ENCODE results near the gene DGKE.

DGKE gene

GRCh38 chr17:56831369-56832095 is 2.4 kb upstream of the DGKE start:
- H3K27me3 ChIP-seq (ENCODE audit: control insufficient read depth in 3 of 3, insufficient read depth in 3 of 3, low read depth in 1 of 3, low read length in 3 of 3) = peaks cover 0 to 15% (median 0%) of the 10 kb centered on the region in 3 experiments
- no peak overlapping the region for H2AK5ac ChIP-seq (ENCODE audit: low read depth, low read length)
- WGBS, 2 donors (ENCODE audit: extremely low coverage in 2 of 2, insufficient read length in 2 of 2, insufficient replicate concordance in 1 of 2) = no CpG with 5 or more reads among the region's 16 CpGs
- H3K36me3 ChIP-seq (replicated peaks in 1 of 2; ENCODE audit: control insufficient read depth in 2 of 2, insufficient read depth in 2 of 2, low read length in 2 of 2) = peaks cover 0 to 6% of the 10 kb centered on the region in 2 donors
- no peak overlapping the region for H2BK12ac ChIP-seq (ENCODE audit: low read length)
- no peak overlapping the region for H3K14ac ChIP-seq (ENCODE audit: low read length)
- H3K27ac ChIP-seq (replicated peaks; ENCODE audit: low read length) = no peak overlapping the region
- peaks cover 0 to 8% of the 10 kb centered on the region in 2 donors for H3K9me3 ChIP-seq (replicated peaks in 1 of 2; ENCODE audit: control insufficient read depth in 2 of 2, insufficient read depth in 1 of 2, low read depth in 1 of 2, low read length in 2 of 2)
- H3K4me1 ChIP-seq (ENCODE audit: control insufficient read depth in 2 of 2, insufficient read depth in 1 of 2, low read depth in 1 of 2, low read length in 2 of 2) = peaks cover 3 to 8% of the 10 kb centered on the region in 2 donors
- no peak overlapping the region for H4K8ac ChIP-seq (ENCODE audit: low read depth, low read length)
- no peak overlapping the region for H3K23ac ChIP-seq (ENCODE audit: low read depth, low read length, poor library complexity)
- peaks cover 3% of the 10 kb centered on the region for H3K79me1 ChIP-seq (ENCODE audit: low read depth, low read length)
- no peak overlapping the region for H3K4me2 ChIP-seq (ENCODE audit: insufficient read depth, low read length, poor library complexity, severe bottlenecking)
- no peak overlapping the region for H3K18ac ChIP-seq (ENCODE audit: low read length)
- no peak overlapping the region for H3K9ac ChIP-seq (ENCODE audit: low read depth, low read length, poor library complexity)
- no peak overlapping the region for H2BK120ac ChIP-seq (ENCODE audit: low read depth, low read length)
- no peak for DNase-seq (ENCODE audit: low spot score)
- H2BK15ac ChIP-seq (ENCODE audit: low read length) = no peak overlapping the region
- no peak overlapping the region for H2BK5ac ChIP-seq (ENCODE audit: low read length)
- H2AFZ ChIP-seq (ENCODE audit: low read length) = no peak overlapping the region
- H4K91ac ChIP-seq (ENCODE audit: low read depth, low read length, poor library complexity) = no peak overlapping the region
- no peak overlapping the region for H3K4me3 ChIP-seq (ENCODE audit: low read length in 2 of 2)
- H3K4ac ChIP-seq (ENCODE audit: low read length) = no peak overlapping the region

GRCh38 chr17:56832446-56832845 is 1.5 kb upstream of the DGKE start:
- Histone ChIP-seq H3K9me3 (replicated peaks in 1 of 2; ENCODE audit: control insufficient read depth in 2 of 2, insufficient read depth in 1 of 2, low read depth in 1 of 2, low read length in 2 of 2) (peaks cover 0 to 8% of the 10 kb centered on the region in 2 donors), H2AK5ac (ENCODE audit: low read depth, low read length) (no peak overlapping the region), H3K4me3 (ENCODE audit: low read length in 2 of 2) (peak overlapping the region in 1 of 2 donors; percentile 74), H2AFZ (ENCODE audit: low read length) (no peak overlapping the region), H2BK5ac (ENCODE audit: low read length) (no peak overlapping the region), H3K18ac (ENCODE audit: low read length) (no peak overlapping the region), H3K79me1 (ENCODE audit: low read depth, low read length) (peaks cover 3% of the 10 kb centered on the region), H3K27me3 (ENCODE audit: control insufficient read depth in 3 of 3, insufficient read depth in 3 of 3, low read depth in 1 of 3, low read length in 3 of 3) (peaks cover 0 to 15% (median 0%) of the 10 kb centered on the region in 3 experiments), H4K8ac (ENCODE audit: low read depth, low read length) (no peak overlapping the region), H2BK120ac (ENCODE audit: low read depth, low read length) (no peak overlapping the region), H3K4me1 (ENCODE audit: control insufficient read depth in 2 of 2, insufficient read depth in 1 of 2, low read depth in 1 of 2, low read length in 2 of 2) (peaks cover 3 to 8% of the 10 kb centered on the region in 2 donors), H3K14ac (ENCODE audit: low read length) (no peak overlapping the region), H4K91ac (ENCODE audit: low read depth, low read length, poor library complexity) (no peak overlapping the region), H2BK15ac (ENCODE audit: low read length) (no peak overlapping the region), H3K23ac (ENCODE audit: low read depth, low read length, poor library complexity) (no peak overlapping the region), H3K4me2 (ENCODE audit: insufficient read depth, low read length, poor library complexity, severe bottlenecking) (no peak overlapping the region), H3K27ac (replicated peaks; ENCODE audit: low read length) (no peak overlapping the region), H3K36me3 (replicated peaks in 1 of 2; ENCODE audit: control insufficient read depth in 2 of 2, insufficient read depth in 2 of 2, low read length in 2 of 2) (peaks cover 0 to 6% of the 10 kb centered on the region in 2 donors), H3K4ac (ENCODE audit: low read length) (no peak overlapping the region), H2BK12ac (ENCODE audit: low read length) (no peak overlapping the region), H3K9ac (ENCODE audit: low read depth, low read length, poor library complexity) (no peak overlapping the region)
- DNase-seq (ENCODE audit: low spot score) = no peak
- WGBS, 2 donors (ENCODE audit: extremely low coverage in 2 of 2, insufficient read length in 2 of 2, insufficient replicate concordance in 1 of 2) = no CpG with 5 or more reads among the region's 4 CpGs

- H4K91ac ChIP-seq (ENCODE audit: low read depth, low read length, poor library complexity) = no peak overlapping the region
- peak overlapping the region; percentile 34 for H3K27ac ChIP-seq (replicated peaks; ENCODE audit: low read length)
- H3K4me3 ChIP-seq (ENCODE audit: low read length in 2 of 2) = peak overlapping the region; percentile 74 to 89
- peak overlapping the region; percentile 73 for H2BK120ac ChIP-seq (ENCODE audit: low read depth, low read length)
- H3K27me3 ChIP-seq (ENCODE audit: control insufficient read depth in 3 of 3, insufficient read depth in 3 of 3, low read depth in 1 of 3, low read length in 3 of 3) = peaks cover 0 to 15% (median 0%) of the 10 kb centered on the region in 3 experiments
- peak overlapping the region; percentile 83 for H2BK5ac ChIP-seq (ENCODE audit: low read length)
- H3K23ac ChIP-seq (ENCODE audit: low read depth, low read length, poor library complexity) = peak overlapping the region; percentile 90
- H4K8ac ChIP-seq (ENCODE audit: low read depth, low read length) = no peak overlapping the region
- peak overlapping the region; percentile 96 for H3K18ac ChIP-seq (ENCODE audit: low read length)
- H3K4ac ChIP-seq (ENCODE audit: low read length) = peak overlapping the region; percentile 85
- peak overlapping the region; percentile 75 for H3K14ac ChIP-seq (ENCODE audit: low read length)
- H2BK15ac ChIP-seq (ENCODE audit: low read length) = peak overlapping the region; percentile 90
- peak; percentile 32 for DNase-seq (ENCODE audit: low spot score)
- H2AK5ac ChIP-seq (ENCODE audit: low read depth, low read length) = no peak overlapping the region
- peaks cover 0 to 8% of the 10 kb centered on the region in 2 donors for H3K9me3 ChIP-seq (replicated peaks in 1 of 2; ENCODE audit: control insufficient read depth in 2 of 2, insufficient read depth in 1 of 2, low read depth in 1 of 2, low read length in 2 of 2)
- H3K79me1 ChIP-seq (ENCODE audit: low read depth, low read length) = peaks cover 3% of the 10 kb centered on the region
- no CpG with 5 or more reads among the region's 95 CpGs for whole genome bisulfite sequencing, 2 donors (ENCODE audit: extremely low coverage in 2 of 2, insufficient read length in 2 of 2, insufficient replicate concordance in 1 of 2)
- H3K4me2 ChIP-seq (ENCODE audit: insufficient read depth, low read length, poor library complexity, severe bottlenecking) = peak overlapping the region; percentile 92
- H3K36me3 ChIP-seq (replicated peaks in 1 of 2; ENCODE audit: control insufficient read depth in 2 of 2, insufficient read depth in 2 of 2, low read length in 2 of 2) = peaks cover 0 to 6% of the 10 kb centered on the region in 2 donors
- peak overlapping the region; percentile 89 for H3K9ac ChIP-seq (ENCODE audit: low read depth, low read length, poor library complexity)
- peak overlapping the region; percentile 87 for H2BK12ac ChIP-seq (ENCODE audit: low read length)
- peaks cover 3 to 8% of the 10 kb centered on the region in 2 donors for H3K4me1 ChIP-seq (ENCODE audit: control insufficient read depth in 2 of 2, insufficient read depth in 1 of 2, low read depth in 1 of 2, low read length in 2 of 2)
- peak overlapping the region; percentile 99 for H2AFZ ChIP-seq (ENCODE audit: low read length)
Observed at GRCh38 chr17:56833057-56833808, 718 bp upstream of the DGKE start.

All from neuronal stem cell (in vitro differentiated cells).